Osteoblast (primary cell): Measurements from ENCODE around the gene AIFM2. TPM values are rescaled to one million over a fixed set of nuclear protein-coding genes. Genes with fewer than 3 reads are reported as not detected.
A peak's percentile ranks its signal among the peaks of the same experiment; 100 is the strongest.
"Not testable (repeated sequence)": the region's sequence is repeated elsewhere in the genome, so short reads cannot be mapped to it uniquely, and the experiment has no call there.

Source experiments
- DNase-seq: peaks from one replicate; pipeline ENCODE4 v3.0.0; 2011; ENCODE audit warnings: low spot score, mixed read lengths; ENCODE audit not compliant: insufficient read length; ENCODE audit errors: missing footprints
- H2AFZ ChIP-seq: 2 replicates; pipeline ENCODE4 v1.6.0; 2011; ENCODE audit warnings: mild to moderate bottlenecking, low read length
- H3K27ac ChIP-seq: 2 replicates; pipeline ENCODE4 v1.5.1; 2011; ENCODE audit warnings: mild to moderate bottlenecking, low read depth, low read length, moderate library complexity
- H3K27me3 ChIP-seq: 2 replicates; pipeline ENCODE4 v1.6.0; 2012; ENCODE audit warnings: mild to moderate bottlenecking, control low read depth, inconsistent platforms, low read length, moderate library complexity; ENCODE audit not compliant: insufficient read depth
- H3K36me3 ChIP-seq: 2 replicates; pipeline ENCODE4 v1.5.1; 2011; ENCODE audit warnings: mild to moderate bottlenecking, low read length, control low read depth, moderate library complexity; ENCODE audit not compliant: insufficient read depth
- H3K4me1 ChIP-seq: 2 replicates; pipeline ENCODE4 v1.5.1; 2011; ENCODE audit warnings: mild to moderate bottlenecking, low read length, control low read depth, moderate library complexity; ENCODE audit not compliant: insufficient read depth
- H3K4me2 ChIP-seq: 2 replicates; pipeline ENCODE4 v1.6.0; 2011; ENCODE audit warnings: mild to moderate bottlenecking, low read length; ENCODE audit not compliant: insufficient read depth
- H3K4me3 ChIP-seq: fragments of 200-600 bp; sonication (generic); 3 replicates; pipeline ENCODE4 v1.5.1; 2012; ENCODE audit warnings: mild to moderate bottlenecking, low read length, inconsistent platforms; ENCODE audit not compliant: insufficient read depth
- H3K79me2 ChIP-seq: 2 replicates; pipeline ENCODE4 v1.6.0; 2012; ENCODE audit warnings: mild to moderate bottlenecking, low read length, control low read depth, inconsistent platforms; ENCODE audit not compliant: insufficient read depth
- H3K9me3 ChIP-seq: 2 replicates; pipeline ENCODE4 v1.5.1; 2011; ENCODE audit warnings: low read depth, low read length, control low read depth
- H4K20me1 ChIP-seq: 2 replicates; pipeline ENCODE4 v1.6.0; 2012; ENCODE audit warnings: mild to moderate bottlenecking, low read length, control low read depth; ENCODE audit not compliant: insufficient read depth
- total RNA-seq: library from RNA; depleted of rRNA; stranded (reverse); fragments of >200 nt; gene quantifications from 2 replicates; pipeline ENCODE4 v1.2.3, GENCODE V29; 2012
- TF ChIP-seq, protein P1 (sequence below): IDR thresholded peaks from 2 replicates; pipeline ENCODE4 v1.5.1; 2011; ENCODE audit warnings: mild to moderate bottlenecking, low read depth, low read length, moderate library complexity; ENCODE audit errors: extremely low read depth

The AIFM2 gene
- total RNA-seq, 1 donor = 14.8 TPM

DNA sequence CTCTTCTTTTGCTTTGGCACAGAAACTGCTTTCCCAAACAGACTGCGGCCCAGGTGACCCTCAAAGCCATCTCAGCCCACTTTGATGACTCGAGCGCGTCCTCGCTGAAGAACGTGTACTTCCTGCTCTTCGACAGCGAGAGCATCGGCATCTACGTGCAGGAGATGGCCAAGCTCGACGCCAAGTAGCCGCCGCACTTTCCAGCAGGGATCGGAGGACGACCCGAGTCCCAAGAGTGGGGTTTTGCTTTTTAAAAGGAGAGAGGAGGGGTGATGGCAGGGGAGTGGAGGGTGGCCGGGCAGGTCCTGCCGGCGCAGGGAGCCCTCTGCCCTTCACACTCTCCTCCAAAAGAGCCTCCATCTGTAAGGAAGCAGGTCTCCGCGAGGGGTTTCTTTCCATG is 21.1 kb downstream of the AIFM2 start:
- Histone ChIP-seq H3K27ac (no peak overlapping the region), H2AFZ (no peak overlapping the region), H3K9me3 (no peaks in the 10 kb centered on the region), H3K27me3 (no peaks in the 10 kb centered on the region), H3K4me2 (no peak overlapping the region), H4K20me1 (peaks cover 8% of the 10 kb centered on the region), H3K79me2 (no peaks in the 10 kb centered on the region), H3K36me3 (peaks cover 28% of the 10 kb centered on the region), H3K4me1 (no peaks in the 10 kb centered on the region), H3K4me3 (no peak overlapping the region)
- DNase-seq = no peak
- TF ChIP-seq, protein P1, sequence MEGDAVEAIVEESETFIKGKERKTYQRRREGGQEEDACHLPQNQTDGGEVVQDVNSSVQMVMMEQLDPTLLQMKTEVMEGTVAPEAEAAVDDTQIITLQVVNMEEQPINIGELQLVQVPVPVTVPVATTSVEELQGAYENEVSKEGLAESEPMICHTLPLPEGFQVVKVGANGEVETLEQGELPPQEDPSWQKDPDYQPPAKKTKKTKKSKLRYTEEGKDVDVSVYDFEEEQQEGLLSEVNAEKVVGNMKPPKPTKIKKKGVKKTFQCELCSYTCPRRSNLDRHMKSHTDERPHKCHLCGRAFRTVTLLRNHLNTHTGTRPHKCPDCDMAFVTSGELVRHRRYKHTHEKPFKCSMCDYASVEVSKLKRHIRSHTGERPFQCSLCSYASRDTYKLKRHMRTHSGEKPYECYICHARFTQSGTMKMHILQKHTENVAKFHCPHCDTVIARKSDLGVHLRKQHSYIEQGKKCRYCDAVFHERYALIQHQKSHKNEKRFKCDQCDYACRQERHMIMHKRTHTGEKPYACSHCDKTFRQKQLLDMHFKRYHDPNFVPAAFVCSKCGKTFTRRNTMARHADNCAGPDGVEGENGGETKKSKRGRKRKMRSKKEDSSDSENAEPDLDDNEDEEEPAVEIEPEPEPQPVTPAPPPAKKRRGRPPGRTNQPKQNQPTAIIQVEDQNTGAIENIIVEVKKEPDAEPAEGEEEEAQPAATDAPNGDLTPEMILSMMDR = no peak

DNA sequence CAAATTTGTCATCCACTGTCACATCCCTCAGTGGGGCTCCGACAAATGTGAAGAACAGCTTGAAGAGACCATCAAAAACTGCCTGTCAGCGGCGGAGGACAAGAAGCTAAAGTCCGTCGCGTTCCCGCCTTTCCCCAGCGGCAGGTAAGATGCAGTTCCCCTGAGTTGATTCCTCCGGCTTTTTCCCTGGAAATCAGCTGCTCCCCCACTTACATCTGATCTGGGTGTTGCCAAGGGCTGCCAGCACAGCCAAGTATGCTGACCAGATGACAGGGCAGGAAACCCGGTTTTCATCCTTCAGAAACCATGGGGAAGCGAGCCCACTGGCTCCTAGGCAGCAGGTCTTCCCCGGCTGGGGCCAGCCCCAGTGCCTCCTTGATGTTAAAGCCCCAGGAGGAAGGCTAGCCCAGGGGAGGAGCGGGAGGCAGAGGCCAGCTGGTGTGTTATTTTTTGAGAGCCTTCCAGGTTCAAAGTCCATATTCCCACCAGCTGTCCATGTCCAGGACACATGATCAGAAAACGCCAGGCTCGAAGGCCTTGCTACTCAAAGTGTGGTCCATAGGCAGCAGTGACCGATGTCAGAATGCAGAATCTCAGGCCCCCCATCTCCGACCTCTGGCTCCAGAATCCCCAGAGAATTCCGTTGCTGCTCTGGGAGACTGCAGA is 23.4 kb downstream of the AIFM2 start:
- H4K20me1 ChIP-seq = no peaks in the 10 kb centered on the region
- no peaks in the 10 kb centered on the region for H3K9me3 ChIP-seq
- H3K4me2 ChIP-seq = no peak overlapping the region
- H3K27me3 ChIP-seq = no peaks in the 10 kb centered on the region
- H3K36me3 ChIP-seq = peaks cover 16% of the 10 kb centered on the region
- TF ChIP-seq, protein P1 = no peak
- no peak overlapping the region for H2AFZ ChIP-seq
- H3K79me2 ChIP-seq = no peaks in the 10 kb centered on the region
- no peak overlapping the region for H3K27ac ChIP-seq
- H3K4me3 ChIP-seq = no peak overlapping the region
- H3K4me1 ChIP-seq = no peaks in the 10 kb centered on the region
- no peak for DNase-seq

DNA sequence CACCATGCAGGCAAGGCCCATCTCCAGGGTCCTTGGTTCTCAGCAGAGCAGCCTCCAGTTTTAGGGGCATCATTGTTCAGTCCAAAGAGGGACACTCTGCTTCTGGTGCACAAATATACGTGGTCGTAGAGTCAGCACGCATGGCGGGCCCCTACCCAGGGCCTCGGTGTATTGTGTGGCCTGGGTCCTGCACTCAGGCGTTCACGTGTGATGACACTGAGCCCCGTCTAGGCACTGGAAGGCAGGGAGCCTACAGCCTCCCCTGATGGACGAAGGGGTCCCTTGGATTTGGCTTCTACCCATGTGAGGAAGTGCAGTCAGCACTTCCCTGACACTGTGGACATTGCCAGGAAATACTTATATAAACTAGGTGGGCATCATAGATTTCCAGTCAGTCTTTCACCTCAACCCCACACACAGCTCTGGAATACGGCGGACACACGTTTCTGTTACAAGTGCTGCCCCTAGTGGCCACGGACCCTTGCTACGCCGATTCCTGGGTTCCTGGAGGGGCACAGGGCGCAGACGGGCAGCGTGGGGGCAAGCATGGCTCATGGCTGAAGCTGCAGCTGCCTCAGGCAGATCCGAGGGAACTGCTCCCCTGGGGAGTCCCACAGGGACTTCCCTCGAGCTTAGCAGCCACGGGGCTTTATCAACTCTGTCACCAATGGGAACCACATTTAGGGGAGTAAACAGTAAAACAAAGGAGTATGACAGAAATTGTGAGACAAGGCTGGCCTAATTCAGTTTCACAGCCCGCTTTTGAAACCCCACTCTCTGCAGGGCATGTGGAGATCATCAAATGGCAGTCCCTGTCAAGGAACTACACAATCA is 25.4 kb downstream of the AIFM2 start:
- Histone ChIP-seq H3K79me2 (no peaks in the 10 kb centered on the region), H2AFZ (no peak overlapping the region), H3K4me2 (no peak overlapping the region), H3K27me3 (no peaks in the 10 kb centered on the region), H4K20me1 (no peaks in the 10 kb centered on the region), H3K27ac (no peak overlapping the region), H3K9me3 (no peaks in the 10 kb centered on the region), H3K36me3 (peaks cover 4% of the 10 kb centered on the region), H3K4me3 (no peak overlapping the region), H3K4me1 (no peaks in the 10 kb centered on the region)
- TF ChIP-seq, protein P1 = peak; percentile 48
- no peak for DNase-seq

DNA sequence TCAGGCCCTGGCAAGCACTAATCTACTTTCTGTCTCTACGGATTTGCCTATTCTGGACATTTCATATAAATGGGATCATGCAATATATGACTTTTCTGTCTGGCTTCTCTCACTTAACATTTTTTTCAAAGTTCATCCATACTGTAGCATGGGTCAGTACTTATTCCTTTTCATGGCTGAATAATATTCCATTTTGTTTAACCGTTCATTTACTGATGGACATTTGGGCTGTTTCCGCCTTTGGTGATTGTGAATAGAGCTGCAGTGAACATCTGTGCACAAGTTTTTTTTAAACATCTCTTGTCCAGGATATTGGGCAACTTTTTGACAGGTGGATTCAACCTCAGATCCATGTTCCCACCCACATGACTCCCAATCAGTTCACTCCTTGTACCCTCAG is 31.0 kb downstream of the AIFM2 start:
- Histone ChIP-seq H4K20me1 (no peaks in the 10 kb centered on the region), H3K4me1 (no peaks in the 10 kb centered on the region), H3K36me3 (peaks cover 9% of the 10 kb centered on the region), H3K4me2 (no peak overlapping the region), H2AFZ (no peak overlapping the region), H3K4me3 (no peak overlapping the region), H3K27ac (no peak overlapping the region), H3K9me3 (no peaks in the 10 kb centered on the region), H3K79me2 (no peaks in the 10 kb centered on the region), H3K27me3 (no peaks in the 10 kb centered on the region)
- TF ChIP-seq, protein P1 = no peak
- no peak for DNase-seq

DNA sequence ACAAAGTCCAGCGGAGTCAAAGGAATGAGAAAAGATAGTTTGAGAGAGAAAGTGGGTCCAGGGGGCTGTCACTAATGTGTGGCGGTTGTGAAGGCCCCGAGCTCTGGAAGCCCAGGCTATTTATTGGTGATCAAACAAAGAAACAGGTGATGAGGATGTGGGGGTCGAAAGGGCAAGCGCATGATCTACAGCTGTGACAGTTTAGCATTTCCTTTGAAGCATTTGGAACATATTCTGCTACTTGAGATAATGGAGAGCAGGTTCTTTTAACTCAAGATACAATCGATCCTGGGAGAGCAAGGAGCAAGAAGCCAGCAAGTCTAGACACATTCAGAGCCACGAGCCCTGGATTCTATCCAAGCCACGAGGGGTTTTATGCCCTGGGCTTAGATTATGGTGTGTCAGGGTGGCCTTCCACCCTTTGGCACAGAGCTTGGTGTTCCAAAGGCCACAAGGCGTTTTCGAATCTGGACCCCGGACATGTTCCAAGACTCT is 31.5 kb downstream of the AIFM2 start:
- not testable (repeated sequence) for H3K27me3 ChIP-seq, H3K9me3 ChIP-seq, H3K4me3 ChIP-seq, DNase-seq, H3K79me2 ChIP-seq, H3K4me1 ChIP-seq, H4K20me1 ChIP-seq, H3K36me3 ChIP-seq, H3K27ac ChIP-seq, H2AFZ ChIP-seq, H3K4me2 ChIP-seq
